HEK293 (cell line): ENCODE measurements around the gene NEURL1.

Source experiments
- CTCF ChIP-seq: fragments of 450-650 bp; formaldehyde crosslinking; IDR thresholded peaks from 2 replicates; pipeline ENCODE4 v1.5.1; 2016; ENCODE audit warnings: missing biosample characterization, missing genetic modification characterization
- HOXC10 ChIP-seq: sonication (generic); formaldehyde crosslinking; IDR thresholded peaks from 2 replicates; pipeline ENCODE4 v1.8.1; 2023; ENCODE audit warnings: mild to moderate bottlenecking, missing genetic modification reagents
- INSM2 ChIP-seq: fragments of 450-650 bp; formaldehyde crosslinking; IDR thresholded peaks from 2 replicates; pipeline ENCODE4 v1.5.1; 2016; ENCODE audit warnings: missing biosample characterization, missing genetic modification characterization
- PATZ1 ChIP-seq: fragments of 450-650 bp; formaldehyde crosslinking; IDR thresholded peaks from 2 replicates; pipeline ENCODE4 v1.5.1; 2016; ENCODE audit warnings: missing biosample characterization, missing genetic modification characterization
- PBX3 ChIP-seq: sonication (generic); formaldehyde crosslinking; IDR thresholded peaks from 2 replicates; pipeline ENCODE4 v1.8.1; 2022; ENCODE audit warnings: mild to moderate bottlenecking, moderate library complexity, missing genetic modification reagents
- YY1 ChIP-seq: fragments of 450-650 bp; formaldehyde crosslinking; IDR thresholded peaks from 2 replicates; pipeline ENCODE4 v1.5.1; 2018; ENCODE audit warnings: missing biosample characterization, missing genetic modification characterization
- ZNF148 ChIP-seq: fragments of 450-650 bp; formaldehyde crosslinking; IDR thresholded peaks from 2 replicates; pipeline ENCODE4 v1.5.0; 2017; ENCODE audit warnings: missing biosample characterization, missing genetic modification characterization, borderline replicate concordance
- ZNF274 ChIP-seq, 2 experiments: fragments of 200-500 bp in 1 of 2; fragments of 450-650 bp in 1 of 2; sonication (Bioruptor generic) in 1 of 2; formaldehyde crosslinking in 1 of 2; IDR thresholded peaks; 2 replicates each; pipeline versions ENCODE4 v1.5.1 to v1.6.1; 2014 to 2016; ENCODE audit warnings: borderline replicate concordance in 1 of 2, inconsistent platforms in 1 of 2, low read length in 1 of 2, missing biosample characterization in 1 of 2, missing genetic modification characterization in 1 of 2
- ZNF311 ChIP-seq: fragments of 450-650 bp; formaldehyde crosslinking; IDR thresholded peaks from 2 replicates; pipeline ENCODE4 v1.5.1; 2017; ENCODE audit warnings: missing biosample characterization, missing genetic modification characterization, borderline replicate concordance
- ZSCAN18 ChIP-seq: fragments of 450-650 bp; formaldehyde crosslinking; IDR thresholded peaks from 2 replicates; pipeline ENCODE4 v1.5.1; 2016; ENCODE audit warnings: missing biosample characterization, missing genetic modification characterization

- no peak for TF ChIP-seq HOXC10 (CRISPR knock-in tag)
- no peak for TF ChIP-seq ZSCAN18 (tag by site-specific recombination)
- no peak for TF ChIP-seq PBX3 (CRISPR knock-in tag)
- no peak for TF ChIP-seq INSM2 (tag by site-specific recombination)
- no peak for TF ChIP-seq PATZ1 (tag by site-specific recombination)
- TF ChIP-seq ZNF274 (IDR thresholded peaks at IDR 0.05; ENCODE audit: low read length): no peak
- no peak for TF ChIP-seq ZNF274 (tag by site-specific recombination; IDR thresholded peaks at IDR 0.05; ENCODE audit: borderline replicate concordance)
- TF ChIP-seq ZNF148 (tag by site-specific recombination): no peak
- no peak for TF ChIP-seq YY1 (tag by site-specific recombination)
- no peak for TF ChIP-seq ZNF311 (tag by site-specific recombination)
- no peak for TF ChIP-seq CTCF (tag by site-specific recombination)
Observed at GRCh38 chr10:103562383-103562782, 68.9 kb downstream of the NEURL1 start.
